Fibroblast of skin of abdomen (primary cell): ENCODE measurements around the gene TMEM234. TPM values are rescaled to one million over a fixed set of nuclear protein-coding genes. Genes with fewer than 3 reads are reported as not detected.
A peak's percentile ranks its signal among the peaks of the same experiment; 100 is the strongest.
"Not testable (repeated sequence)": the region's sequence is repeated elsewhere in the genome, so short reads cannot be mapped to it uniquely, and the experiment has no call there.

ENCODE experiments used
- DNase-seq: peaks from one replicate; pipeline ENCODE4 v3.0.0-alpha.2; 2013
- polyA plus RNA-seq, 2 experiments: library from polyadenylated mRNA; unstranded; fragments of 120-200 nt; gene quantifications; one replicate each; pipeline ENCODE4 v1.2.1, GENCODE V29; 2013; ENCODE audit not compliant: insufficient read length in 2 of 2

Gene TMEM234
- 13.3 TPM for polyA plus RNA-seq (2013, experiment 1 of 2; ENCODE audit: insufficient read length)
- 13.0 TPM for polyA plus RNA-seq (2013, experiment 2 of 2; ENCODE audit: insufficient read length)

- DNase-seq = peak; percentile 91
These were observed at the start of gene TMEM234, which contains the start of gene EIF3I for GRCh38 chr1:32221980-32222755. Gene TMEM234 (minus strand): TSS chr1:32222353. CDS start chr1:32222322, 31 bp downstream. Gene EIF3I (plus strand): TSS chr1:32222407. CDS start chr1:32222442, 35 bp downstream.

GRCh38 chr1:32269744-32270143 lies 47.6 kb upstream of the TMEM234 start:
- no peak for DNase-seq

GRCh38 chr1:32266921-32267591 lies 44.9 kb upstream of the TMEM234 start:
- DNase-seq = peak; percentile 36

DNA sequence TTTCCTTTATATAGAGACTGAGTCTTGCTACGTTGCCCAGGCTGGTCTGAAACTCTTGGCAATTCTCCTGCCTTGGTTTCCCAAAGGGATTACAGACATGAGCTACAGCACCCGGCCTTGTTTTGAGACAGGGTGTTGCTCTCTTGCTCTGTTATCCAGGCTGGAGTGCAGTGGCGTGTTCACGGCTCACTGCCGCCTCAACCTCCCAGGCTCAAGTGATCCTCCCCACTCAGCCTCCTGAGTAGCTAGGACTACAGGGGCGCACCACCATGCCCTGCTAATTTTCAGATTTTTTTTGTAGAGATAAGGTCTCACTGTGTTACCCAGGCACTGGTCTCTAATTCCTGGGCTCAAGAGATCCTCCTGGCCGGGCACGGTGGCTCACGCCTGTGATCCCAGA lies 43.7 kb upstream of the TMEM234 start:
- DNase-seq = no peak

DNA sequence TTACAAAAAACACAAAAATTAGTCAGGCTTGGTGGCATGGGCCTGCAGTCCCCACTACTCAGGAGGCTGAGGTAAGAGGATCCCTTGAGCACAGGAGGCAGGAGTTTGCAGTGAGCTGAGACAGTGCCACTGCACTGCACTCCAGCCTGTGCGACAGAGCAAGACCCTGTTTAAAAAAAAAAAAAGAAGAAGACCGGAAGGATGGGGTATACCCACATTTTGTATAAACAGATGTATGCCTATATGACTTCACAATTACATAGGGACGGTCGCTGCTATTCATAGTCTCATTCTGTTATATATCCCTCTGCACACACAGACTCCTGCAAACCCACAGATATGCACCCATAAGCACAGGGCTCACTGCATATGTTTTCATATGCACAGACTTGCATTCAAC lies 41.6 kb upstream of the TMEM234 start:
- DNase-seq = no peak

DNA sequence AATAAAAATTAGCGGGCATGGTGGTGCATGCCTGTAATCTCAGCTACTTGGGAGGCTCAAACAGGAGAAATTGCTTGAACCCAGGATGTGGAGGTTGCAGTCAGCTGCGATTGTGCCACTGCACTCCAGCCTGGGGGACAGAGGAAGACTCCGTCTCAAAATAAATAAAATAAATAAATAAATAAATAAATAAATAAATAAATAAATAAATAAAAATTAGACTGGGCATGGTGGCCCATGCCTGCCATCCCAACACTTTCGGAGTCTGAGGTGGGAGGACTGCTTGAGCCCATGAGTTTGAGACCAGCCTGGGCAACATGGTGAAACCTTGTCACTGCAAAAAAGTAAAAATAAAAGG lies 41.1 kb upstream of the TMEM234 start:
- not testable (repeated sequence) for DNase-seq

- no peak for DNase-seq
These were observed 35.0 kb upstream of the TMEM234 start for GRCh38 chr1:32257227-32257508.

DNA sequence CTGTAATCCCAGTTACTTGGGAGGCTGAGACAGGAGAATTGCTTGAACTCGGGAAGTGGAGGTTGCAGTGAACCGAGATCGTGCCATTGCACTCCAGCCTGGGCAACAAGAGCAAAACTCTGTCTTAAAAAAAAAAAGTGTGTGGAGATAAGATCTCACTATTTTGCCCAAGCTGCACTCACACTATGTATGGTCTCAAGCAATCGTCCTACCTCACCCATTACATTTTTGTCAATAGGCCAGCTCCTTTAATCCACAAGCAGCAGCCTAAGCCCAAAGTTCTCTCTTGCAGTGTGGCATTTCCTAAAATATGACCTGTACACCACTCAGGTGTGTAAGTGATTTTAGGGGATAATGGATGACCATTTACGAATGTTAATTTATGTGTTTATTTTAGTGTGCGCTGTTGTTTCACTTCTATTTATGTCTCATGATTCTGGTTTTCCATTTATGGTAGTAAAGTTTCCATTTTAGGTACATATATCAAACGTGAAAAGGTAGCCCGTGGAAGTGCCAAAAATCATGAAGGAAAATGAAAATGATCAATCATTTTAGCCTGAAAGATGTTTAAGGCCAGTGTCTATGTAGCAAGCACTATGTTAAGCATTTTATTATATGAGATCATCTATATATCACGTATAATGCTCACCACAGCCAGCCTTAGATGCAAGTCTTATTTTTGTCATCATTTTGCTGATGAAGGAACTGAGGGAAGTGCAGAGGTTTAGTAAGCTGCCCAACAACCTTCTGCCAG lies 34.5 kb upstream of the TMEM234 start:
- DNase-seq = no peak

DNA sequence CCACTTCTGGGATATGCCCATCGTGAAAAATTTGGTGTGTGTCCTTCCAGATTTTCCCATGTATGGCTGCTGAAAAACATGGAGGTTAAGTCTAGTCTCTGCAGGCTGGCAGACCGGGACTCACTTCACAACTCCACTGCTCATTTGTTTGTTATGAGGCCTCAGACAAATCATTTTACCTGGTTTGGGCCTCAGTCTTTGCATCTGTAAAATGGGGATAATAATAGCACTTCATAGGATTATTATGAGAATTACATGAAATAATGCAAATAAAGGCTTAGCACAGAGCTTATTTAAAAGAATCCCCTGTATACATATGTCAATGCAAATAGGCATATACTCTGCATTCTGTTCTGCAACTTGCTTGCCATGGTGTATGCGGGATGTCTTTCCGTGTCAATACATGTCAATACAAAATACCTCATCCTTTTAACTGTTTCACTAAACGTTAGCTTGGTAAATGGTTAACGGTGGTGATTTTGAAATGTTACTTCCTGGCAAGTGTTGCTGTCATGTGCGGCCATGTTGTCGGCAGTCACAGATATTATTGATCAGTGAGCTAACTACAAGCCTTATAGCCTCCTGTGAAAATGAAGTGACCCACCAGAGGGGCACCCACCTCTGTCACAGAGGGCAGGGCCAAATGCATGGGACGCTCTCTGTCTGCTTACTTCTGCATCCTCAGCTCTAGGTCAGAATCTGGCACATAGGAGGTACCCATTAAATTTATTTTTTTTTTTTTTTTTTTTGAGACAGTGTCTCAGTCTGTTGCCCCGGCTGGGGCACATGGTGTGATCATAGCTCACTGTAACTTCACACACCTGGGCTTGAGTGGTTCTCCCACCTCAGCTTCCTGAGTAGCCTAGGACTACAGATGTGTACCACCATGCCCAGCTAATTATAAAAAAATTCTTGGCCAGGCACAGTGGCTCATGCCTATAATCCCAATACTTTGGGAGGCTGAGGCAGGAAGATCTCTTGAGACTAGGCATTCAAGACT lies 33.2 kb upstream of the TMEM234 start:
- no peak for DNase-seq

DNA sequence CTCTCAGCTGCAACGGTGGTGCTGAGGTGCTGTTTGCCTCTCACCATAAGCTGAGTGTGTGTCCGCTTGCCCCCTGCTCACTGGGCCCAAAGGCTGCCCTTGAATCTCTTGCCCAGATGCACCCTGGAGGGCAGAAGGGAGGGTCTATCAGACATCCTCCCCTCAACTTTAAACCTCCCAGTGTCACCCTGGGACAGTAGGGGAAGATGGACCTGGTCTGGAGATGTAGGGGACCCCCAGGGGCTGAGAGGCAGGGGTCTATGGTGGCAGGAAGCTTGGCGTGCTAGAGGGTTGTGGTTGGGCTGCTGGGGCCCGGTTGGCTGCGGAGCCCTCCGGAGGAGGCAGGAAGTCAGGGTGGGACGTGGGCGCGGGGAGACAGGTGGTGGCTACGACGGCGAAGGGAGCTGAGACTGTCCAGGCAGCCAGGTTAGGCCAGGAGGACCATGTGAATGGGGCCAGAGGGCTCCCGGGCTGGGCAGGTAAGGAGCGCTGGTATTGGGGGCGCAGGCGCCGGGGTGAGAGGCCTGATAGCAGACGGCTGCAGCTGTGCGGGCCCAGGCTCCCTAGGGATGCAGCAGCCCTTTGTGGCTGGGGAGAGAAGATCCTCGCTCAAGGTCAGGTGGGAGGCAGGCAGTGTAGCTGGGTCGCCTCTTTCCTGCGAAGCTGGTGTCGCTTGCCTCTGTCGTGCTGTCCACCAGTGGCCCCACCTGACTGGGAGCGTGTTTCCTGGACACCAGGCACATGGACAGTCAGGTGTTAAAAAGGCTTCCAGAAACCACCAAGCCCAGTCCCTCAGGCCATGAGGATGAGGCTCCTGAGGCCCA lies 29.0 kb upstream of the TMEM234 start, which contains the start of gene LCK:
Gene LCK, plus strand, starts transcription at position 373 of the 824 bp plus-strand sequence. CDS start 23,065 bp downstream, outside the sequence.
- DNase-seq = no peak

DNA sequence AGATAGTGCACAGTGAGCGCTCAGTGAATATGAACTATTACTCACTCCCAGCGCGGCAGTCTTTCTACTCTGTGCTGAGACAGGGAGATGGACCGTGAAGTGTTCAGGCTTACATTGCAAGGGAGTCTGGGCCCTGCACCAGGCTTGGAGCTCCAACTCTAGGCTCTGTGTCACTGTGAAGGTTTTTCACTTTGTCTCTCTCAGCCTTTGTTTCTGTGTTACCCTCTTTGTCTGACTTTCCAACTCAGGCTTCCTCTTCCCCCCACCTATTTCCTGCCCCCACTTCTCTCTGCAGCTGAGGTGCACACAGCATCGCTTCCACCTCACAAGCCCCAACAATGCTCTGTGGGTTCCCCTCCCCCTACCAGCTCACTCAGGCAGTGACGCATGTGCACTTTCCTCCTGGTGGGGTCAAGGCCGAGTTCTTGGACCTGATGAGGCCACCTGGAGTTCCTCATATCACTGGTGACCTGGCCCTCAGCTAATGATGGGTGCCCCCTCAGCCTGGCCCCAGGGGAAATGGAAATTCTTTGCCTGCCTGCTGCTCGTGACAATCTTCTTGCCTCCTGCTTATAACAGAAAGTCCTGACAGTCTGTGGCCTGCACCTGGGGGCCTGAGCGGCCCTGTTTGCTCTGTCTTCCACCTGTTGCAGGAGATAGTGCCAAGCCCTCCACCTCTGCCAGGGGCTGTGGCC lies 27.8 kb upstream of the TMEM234 start:
- no peak for DNase-seq

GRCh38 chr1:32247983-32248889 lies 26.1 kb upstream of the TMEM234 start:
- DNase-seq = peak; percentile 56

DNA sequence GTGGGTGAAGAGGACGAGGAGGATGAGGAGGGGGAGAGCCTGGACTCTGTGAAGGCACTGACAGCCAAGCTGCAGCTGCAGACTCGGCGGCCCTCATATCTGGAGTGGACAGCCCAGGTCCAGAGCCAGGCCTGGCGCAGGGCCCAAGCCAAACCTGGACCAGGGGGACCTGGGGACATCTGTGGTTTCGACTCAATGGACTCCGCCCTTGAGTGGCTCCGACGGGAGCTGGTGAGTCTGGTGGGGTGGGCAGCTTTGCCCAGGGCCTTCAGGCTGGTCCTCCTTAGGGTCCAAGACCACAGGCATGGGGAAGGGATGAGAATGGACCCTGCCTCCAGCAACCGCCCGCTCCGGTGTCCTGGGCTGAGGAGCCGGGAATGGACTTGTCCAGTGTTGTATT lies 25.3 kb upstream of the TMEM234 start:
- DNase-seq = no peak

- DNase-seq = peak; percentile 69
These were observed 24.7 kb upstream of the TMEM234 start, which contains the start of gene FAM167B for GRCh38 chr1:32246888-32247273. Gene FAM167B (plus strand): TSS chr1:32247222. CDS start chr1:32247422, 200 bp downstream.

- no peak for DNase-seq
These were observed 20.2 kb upstream of the TMEM234 start for GRCh38 chr1:32242341-32242851.

DNA sequence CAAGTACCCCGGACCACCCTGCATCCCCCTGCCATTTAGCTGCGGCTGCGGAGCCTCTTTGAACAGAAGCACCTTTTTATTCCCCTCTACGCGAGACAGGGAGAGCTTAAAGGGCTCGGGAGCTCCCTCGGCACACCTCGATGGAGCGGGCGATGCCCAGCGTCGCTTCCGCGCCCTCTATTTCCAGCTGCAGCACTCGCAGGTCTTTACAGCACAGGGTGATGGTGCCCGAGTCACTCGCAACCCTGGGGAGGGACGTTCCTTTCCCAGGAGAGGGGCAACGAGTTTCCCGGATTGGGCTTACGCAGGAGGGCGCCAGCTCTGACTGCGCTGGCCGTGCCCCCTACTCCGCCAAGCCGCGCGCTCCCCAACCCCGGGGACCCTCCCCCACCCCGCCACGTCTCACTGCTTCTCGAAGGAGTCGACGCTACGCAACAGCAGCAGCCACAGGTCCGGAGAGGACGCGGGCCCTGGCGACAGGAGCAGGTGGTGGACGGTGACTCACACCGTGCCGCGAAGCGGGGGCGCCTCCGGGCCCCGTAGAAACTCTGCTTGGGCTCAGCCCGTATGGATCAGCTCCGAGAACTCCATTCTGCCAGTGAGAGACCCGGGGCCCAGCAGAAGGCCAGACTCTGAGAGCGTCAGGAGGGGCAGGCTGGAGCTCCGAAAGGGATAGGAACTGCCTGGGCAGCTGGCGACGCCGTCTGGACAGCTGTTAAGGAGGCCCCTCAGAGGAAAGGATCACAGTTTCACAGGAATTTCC lies 19.0 kb upstream of the TMEM234 start:
- DNase-seq = peak; percentile 27

- peak; percentile 36 for DNase-seq
These were observed 18.2 kb upstream of the TMEM234 start for GRCh38 chr1:32240140-32240951.
